Stimulated activated naive B cell treated with anti-CD40 and anti-IgM and Interleukin-4, amounts not matched to agents 10 μg/mL and 1 μg/mL and 100 μg/mL, for 72 hours (primary cell): ENCODE data around the gene HHIPL1.

Experiments
- ATAC-seq, 2 donors: fragments of 150-1000 bp; cut with Tn5 transposase; replicated peaks; 2 replicates each; pipeline ENCODE4 v1.10.0; 2021; ENCODE audit warnings: moderate library complexity in 1 of 2
- DNase-seq: peaks from one replicate; pipeline ENCODE4 v3.0.0; 2021
- H3K27ac Mint-ChIP-seq: one replicate; pipeline ENCODE4 v1.8.0; 2022; ENCODE audit warnings: mild to moderate bottlenecking, mixed read lengths
- H3K27me3 Mint-ChIP-seq, 2 donors: one replicate each; pipeline ENCODE4 v1.8.0; 2022; ENCODE audit warnings: mixed read lengths in 2 of 2
- H3K36me3 Mint-ChIP-seq, 2 donors: one replicate each; pipeline ENCODE4 v1.8.0; 2022; ENCODE audit warnings: mixed read lengths in 2 of 2, mild to moderate bottlenecking in 1 of 2
- H3K4me1 Mint-ChIP-seq, 2 donors: one replicate each; pipeline ENCODE4 v1.8.0; 2022; ENCODE audit warnings: mixed read lengths in 2 of 2, mild to moderate bottlenecking in 1 of 2
- H3K4me3 Mint-ChIP-seq, 2 donors: one replicate each; pipeline ENCODE4 v1.8.0; 2022; ENCODE audit warnings: mild to moderate bottlenecking in 2 of 2, mixed read lengths in 2 of 2, moderate library complexity in 1 of 2
- H3K9me3 Mint-ChIP-seq, 2 donors: one replicate each; pipeline ENCODE4 v1.8.0; 2022; ENCODE audit warnings: mixed read lengths in 2 of 2, mild to moderate bottlenecking in 1 of 2

The HHIPL1 gene

GRCh38 chr14:99619835-99620834 lies 24.8 kb upstream of the HHIPL1 start:
- no peak overlapping the region for H3K4me3 Mint-ChIP-seq
- no peak overlapping the region for H3K27ac Mint-ChIP-seq
- no peaks in the 10 kb centered on the region for H3K36me3 Mint-ChIP-seq
- H3K27me3 Mint-ChIP-seq: peaks cover 44 to 50% of the 10 kb centered on the region in 2 donors
- ATAC-seq (no peak), DNase-seq (no peak)
- no peaks in the 10 kb centered on the region for H3K9me3 Mint-ChIP-seq
- peaks cover 0 to 1% of the 10 kb centered on the region in 2 donors for H3K4me1 Mint-ChIP-seq

GRCh38 chr14:99621948-99622347 lies 23.0 kb upstream of the HHIPL1 start:
- Mint-ChIP-seq H3K27ac (no peak overlapping the region), H3K27me3 (peaks cover 39 to 44% of the 10 kb centered on the region in 2 donors), H3K4me3 (no peak overlapping the region), H3K9me3 (no peaks in the 10 kb centered on the region), H3K4me1 (peaks cover 0 to 1% of the 10 kb centered on the region in 2 donors), H3K36me3 (no peaks in the 10 kb centered on the region)
- ATAC-seq: no peak
- DNase-seq: no peak

GRCh38 chr14:99624024-99624423 lies 20.9 kb upstream of the HHIPL1 start:
- peaks cover 4 to 6% of the 10 kb centered on the region in 2 donors for H3K4me1 Mint-ChIP-seq
- no peak overlapping the region for H3K27ac Mint-ChIP-seq
- no peaks in the 10 kb centered on the region for H3K9me3 Mint-ChIP-seq
- ATAC-seq (no peak), DNase-seq (no peak)
- no peak overlapping the region for H3K4me3 Mint-ChIP-seq
- peaks cover 43% of the 10 kb centered on the region in 2 donors for H3K27me3 Mint-ChIP-seq
- no peaks in the 10 kb centered on the region for H3K36me3 Mint-ChIP-seq

- ATAC-seq: peak in 1 of 2 donors; percentile 30
- H3K27me3 Mint-ChIP-seq: peaks cover 39 to 44% of the 10 kb centered on the region in 2 donors
- DNase-seq: no peak
Measured at GRCh38 chr14:99624971-99625370, 20.0 kb upstream of the HHIPL1 start.

GRCh38 chr14:99625476-99625875 lies 19.5 kb upstream of the HHIPL1 start:
- peaks cover 5 to 7% of the 10 kb centered on the region in 2 donors for H3K4me1 Mint-ChIP-seq
- H3K27ac Mint-ChIP-seq: no peak overlapping the region
- no peaks in the 10 kb centered on the region for H3K36me3 Mint-ChIP-seq
- H3K9me3 Mint-ChIP-seq: no peaks in the 10 kb centered on the region
- ATAC-seq (no peak), DNase-seq (no peak)
- H3K27me3 Mint-ChIP-seq: peaks cover 36 to 48% of the 10 kb centered on the region in 2 donors
- no peak overlapping the region for H3K4me3 Mint-ChIP-seq

More at GRCh38 chr14:99624971-99625370, 20.0 kb upstream of the HHIPL1 start:
- Mint-ChIP-seq H3K4me3 (no peak overlapping the region), H3K9me3 (no peaks in the 10 kb centered on the region), H3K36me3 (no peaks in the 10 kb centered on the region), H3K4me1 (peaks cover 5 to 7% of the 10 kb centered on the region in 2 donors), H3K27ac (no peak overlapping the region)

- Mint-ChIP-seq H3K9me3 (no peaks in the 10 kb centered on the region), H3K27me3 (peaks cover 36 to 52% of the 10 kb centered on the region in 2 donors), H3K36me3 (no peaks in the 10 kb centered on the region), H3K4me1 (peaks cover 5 to 7% of the 10 kb centered on the region in 2 donors), H3K27ac (no peak overlapping the region), H3K4me3 (no peak overlapping the region)
- DNase-seq: no peak
- ATAC-seq: no peak
Measured at GRCh38 chr14:99626041-99626648, 18.8 kb upstream of the HHIPL1 start.

GRCh38 chr14:99627100-99627499 lies 17.8 kb upstream of the HHIPL1 start:
- no peak overlapping the region for H3K27ac Mint-ChIP-seq
- no peaks in the 10 kb centered on the region for H3K9me3 Mint-ChIP-seq
- ATAC-seq: no peak
- no peaks in the 10 kb centered on the region for H3K36me3 Mint-ChIP-seq
- DNase-seq: no peak
- no peak overlapping the region for H3K4me3 Mint-ChIP-seq
- H3K4me1 Mint-ChIP-seq: peaks cover 5% of the 10 kb centered on the region in 2 donors
- H3K27me3 Mint-ChIP-seq: peaks cover 36 to 50% of the 10 kb centered on the region in 2 donors

- Mint-ChIP-seq H3K27ac (no peak overlapping the region), H3K36me3 (no peaks in the 10 kb centered on the region), H3K27me3 (peaks cover 36 to 46% of the 10 kb centered on the region in 2 donors), H3K4me1 (peaks cover 10 to 12% of the 10 kb centered on the region in 2 donors), H3K4me3 (no peak overlapping the region), H3K9me3 (no peaks in the 10 kb centered on the region)
- ATAC-seq (no peak), DNase-seq (no peak)
Measured at GRCh38 chr14:99627510-99628381, 17.2 kb upstream of the HHIPL1 start.

GRCh38 chr14:99628887-99629618 lies 15.9 kb upstream of the HHIPL1 start:
- no peaks in the 10 kb centered on the region for H3K9me3 Mint-ChIP-seq
- H3K4me1 Mint-ChIP-seq: peaks cover 14 to 20% of the 10 kb centered on the region in 2 donors
- no peaks in the 10 kb centered on the region for H3K36me3 Mint-ChIP-seq
- DNase-seq (peak; percentile 48), ATAC-seq (peak; percentile 73 to 77)
- no peak overlapping the region for H3K4me3 Mint-ChIP-seq
- peaks cover 29 to 39% of the 10 kb centered on the region in 2 donors for H3K27me3 Mint-ChIP-seq
- H3K27ac Mint-ChIP-seq: no peak overlapping the region

GRCh38 chr14:99630202-99630601 lies 14.7 kb upstream of the HHIPL1 start:
- Mint-ChIP-seq H3K9me3 (no peaks in the 10 kb centered on the region), H3K36me3 (no peaks in the 10 kb centered on the region), H3K27ac (no peak overlapping the region), H3K4me3 (no peak overlapping the region), H3K27me3 (peaks cover 19 to 37% of the 10 kb centered on the region in 2 donors), H3K4me1 (peaks cover 17 to 27% of the 10 kb centered on the region in 2 donors)
- ATAC-seq: no peak
- no peak for DNase-seq

GRCh38 chr14:99632410-99633035 lies 12.4 kb upstream of the HHIPL1 start:
- DNase-seq (no peak), ATAC-seq (peak; percentile 56 to 63)
- peaks cover 17 to 27% of the 10 kb centered on the region in 2 donors for H3K4me1 Mint-ChIP-seq
- H3K36me3 Mint-ChIP-seq: no peaks in the 10 kb centered on the region
- H3K27me3 Mint-ChIP-seq: peaks cover 11 to 32% of the 10 kb centered on the region in 2 donors
- no peaks in the 10 kb centered on the region for H3K9me3 Mint-ChIP-seq
- H3K27ac Mint-ChIP-seq: no peak overlapping the region
- H3K4me3 Mint-ChIP-seq: no peak overlapping the region

- peak; percentile 65 to 74 for ATAC-seq
- H3K4me3 Mint-ChIP-seq: no peak overlapping the region
- H3K27me3 Mint-ChIP-seq: peaks cover 6 to 28% of the 10 kb centered on the region in 2 donors
- DNase-seq: peak; percentile 28
- no peaks in the 10 kb centered on the region for H3K9me3 Mint-ChIP-seq
- H3K27ac Mint-ChIP-seq: no peak overlapping the region
- no peaks in the 10 kb centered on the region for H3K36me3 Mint-ChIP-seq
- H3K4me1 Mint-ChIP-seq: peaks cover 14 to 27% of the 10 kb centered on the region in 2 donors
Measured at GRCh38 chr14:99633141-99633540, 11.8 kb upstream of the HHIPL1 start.

- H3K27ac Mint-ChIP-seq: no peak overlapping the region
- DNase-seq: no peak
- no peaks in the 10 kb centered on the region for H3K36me3 Mint-ChIP-seq
- H3K9me3 Mint-ChIP-seq: no peaks in the 10 kb centered on the region
- H3K27me3 Mint-ChIP-seq: peaks cover 3 to 25% of the 10 kb centered on the region in 2 donors
- peaks cover 13 to 24% of the 10 kb centered on the region in 2 donors for H3K4me1 Mint-ChIP-seq
- ATAC-seq: no peak
- no peak overlapping the region for H3K4me3 Mint-ChIP-seq
Measured at GRCh38 chr14:99633918-99634317, 11.0 kb upstream of the HHIPL1 start.
